Measurements from ENCODE around the gene DCLK2.

DCLK2 gene

DNA sequence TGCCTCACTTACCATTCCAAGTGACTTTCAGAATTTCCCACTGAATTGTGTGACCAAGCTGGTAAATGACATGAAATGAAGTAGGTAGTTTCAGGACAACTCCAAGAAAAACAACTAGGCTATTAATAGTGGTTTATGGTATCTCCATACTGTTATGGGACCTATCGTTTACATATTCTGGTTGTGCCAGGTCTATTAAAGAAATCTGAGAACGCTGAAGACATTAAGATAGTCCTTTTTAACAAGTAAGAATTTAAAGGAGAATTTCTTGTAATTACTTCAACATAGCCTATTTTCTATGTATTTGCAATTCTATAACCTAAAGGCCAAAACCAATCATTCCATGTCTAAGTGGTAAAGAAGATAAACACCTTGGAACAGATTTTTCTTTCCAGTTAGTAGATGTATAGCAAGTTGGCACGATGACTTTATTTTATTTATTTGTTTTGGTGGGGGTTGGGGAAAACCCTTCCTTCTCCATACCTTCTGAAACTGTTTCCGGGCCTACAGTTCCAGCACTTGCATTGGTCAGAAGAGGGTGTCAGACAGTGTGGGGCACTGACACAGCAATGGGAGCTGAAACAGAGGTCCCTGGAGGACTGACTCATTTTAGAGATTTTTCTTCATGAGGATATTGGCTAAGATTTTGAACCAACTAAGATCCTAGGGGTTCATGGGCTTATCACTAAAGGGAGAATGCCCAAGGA, 7.6 kb upstream of the DCLK2 start:
- no peak for DNase-seq

DNA sequence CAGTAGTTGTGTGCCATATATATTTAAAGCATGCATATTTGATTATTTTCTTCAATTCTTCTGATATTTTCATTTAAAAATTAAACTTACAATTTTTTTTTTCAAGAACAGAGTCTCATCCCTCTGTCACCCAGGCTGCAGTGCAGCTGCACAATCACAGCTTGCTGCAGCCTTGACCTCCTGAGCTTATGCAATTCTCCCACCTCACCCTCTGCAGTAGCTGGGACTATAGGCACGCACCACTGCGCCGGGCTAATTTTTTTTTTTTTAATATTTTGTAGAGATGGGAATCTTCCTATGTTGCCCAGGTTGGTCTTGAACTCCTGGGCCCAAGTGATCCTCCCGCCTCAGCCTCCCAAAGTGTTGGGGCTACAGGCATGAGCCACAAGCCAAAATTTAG, 5.8 kb upstream of the DCLK2 start:
- DNase-seq = no peak

DNA sequence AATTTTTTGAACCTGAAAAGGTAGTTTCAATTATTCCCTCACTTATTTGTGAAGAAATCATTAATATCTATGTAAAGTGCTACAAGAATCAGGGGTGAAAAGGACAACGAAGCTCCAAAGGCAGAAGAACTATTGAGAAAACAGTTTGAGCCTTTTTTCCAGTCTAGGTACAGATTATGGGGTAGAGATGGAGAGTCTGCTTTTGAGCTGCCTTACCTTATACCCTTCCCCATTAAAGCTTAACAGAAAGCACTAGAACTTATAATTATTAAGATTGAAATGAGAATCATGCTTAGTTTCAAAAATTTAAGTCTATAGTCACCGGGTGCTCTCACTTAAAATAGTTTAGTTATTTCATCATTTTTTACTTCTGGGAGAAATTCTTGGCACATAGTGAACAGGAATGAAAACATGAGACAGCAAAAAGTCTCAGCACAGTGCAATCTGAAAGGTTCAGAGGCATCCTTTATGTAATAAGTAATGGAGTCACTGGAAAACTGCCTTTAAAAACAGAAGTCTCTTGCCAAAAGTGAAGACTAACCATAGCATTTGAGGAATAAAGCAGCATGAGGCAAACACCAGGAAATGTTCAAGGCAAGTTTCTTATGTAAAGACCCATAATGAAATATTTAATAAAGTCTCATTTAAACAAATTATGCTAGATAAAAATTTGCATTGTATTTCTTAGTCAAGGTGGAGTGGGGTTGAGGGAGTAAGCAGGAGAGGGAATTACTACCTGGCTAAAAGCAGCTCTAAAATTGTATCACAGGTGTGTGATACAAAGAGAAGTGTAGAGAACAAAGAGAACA, 5.1 kb upstream of the DCLK2 start:
- no peak for DNase-seq

DNA sequence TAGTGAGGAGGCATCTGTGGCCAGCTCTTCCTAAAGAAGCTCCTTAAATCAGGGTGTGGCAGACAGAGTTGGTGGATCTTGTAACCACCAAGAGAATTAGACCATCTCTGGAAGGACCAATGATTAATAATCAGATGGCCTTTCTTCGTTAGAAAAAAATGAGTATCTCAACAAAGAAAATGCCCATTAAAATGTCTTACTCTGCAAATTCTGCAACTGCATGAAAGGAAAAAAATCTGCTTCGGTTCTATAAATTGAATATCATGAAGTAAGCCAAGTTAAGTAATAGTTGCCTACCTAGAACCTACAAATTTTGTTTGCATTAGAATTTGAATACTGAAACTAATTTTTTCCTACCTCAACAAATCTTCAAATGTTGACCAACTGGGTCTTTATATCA, 4.2 kb upstream of the DCLK2 start:
- DNase-seq = no peak

DNA sequence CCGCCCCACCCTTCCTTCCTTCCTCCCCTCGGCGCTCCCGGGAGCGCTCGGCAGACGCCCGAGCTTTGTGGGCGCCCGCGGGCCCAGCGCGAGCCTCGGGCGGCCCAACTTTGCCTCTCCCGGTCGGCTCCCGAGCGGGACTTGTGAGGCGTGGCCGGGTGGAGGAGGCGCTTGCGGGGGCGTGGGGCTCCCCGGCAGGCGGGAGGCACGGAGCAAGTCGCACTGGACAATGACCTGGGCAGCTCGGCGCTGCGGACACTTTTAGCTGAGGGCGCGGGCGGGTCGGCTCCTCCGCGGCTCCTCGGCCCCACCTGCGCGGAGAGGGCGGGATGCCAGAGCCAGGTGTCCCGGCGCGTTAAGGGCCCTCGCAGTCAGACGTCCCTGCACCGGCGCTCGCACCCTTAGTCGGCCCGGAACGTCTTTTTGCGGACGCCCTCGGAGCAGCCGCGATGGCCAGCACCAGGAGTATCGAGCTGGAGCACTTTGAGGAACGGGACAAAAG, 385 bp downstream of the DCLK2 start:
- peak; percentile 37 for DNase-seq

DNA sequence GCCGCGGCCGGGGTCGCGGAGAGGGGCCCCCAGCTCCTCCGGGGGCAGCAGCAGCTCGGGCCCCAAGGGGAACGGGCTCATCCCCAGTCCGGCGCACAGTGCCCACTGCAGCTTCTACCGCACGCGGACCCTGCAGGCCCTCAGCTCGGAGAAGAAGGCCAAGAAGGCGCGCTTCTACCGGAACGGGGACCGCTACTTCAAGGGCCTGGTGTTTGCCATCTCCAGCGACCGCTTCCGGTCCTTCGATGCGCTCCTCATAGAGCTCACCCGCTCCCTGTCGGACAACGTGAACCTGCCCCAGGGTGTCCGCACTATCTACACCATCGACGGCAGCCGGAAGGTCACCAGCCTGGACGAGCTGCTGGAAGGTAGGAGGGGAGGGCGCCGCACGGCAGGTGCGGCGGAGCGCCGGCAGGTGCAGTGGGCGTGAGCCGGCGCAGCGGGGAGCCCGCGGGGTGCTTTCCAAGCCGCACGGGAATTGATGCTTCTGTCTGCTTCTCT, 886 bp downstream of the DCLK2 start:
- peak; percentile 60 for DNase-seq

DNA sequence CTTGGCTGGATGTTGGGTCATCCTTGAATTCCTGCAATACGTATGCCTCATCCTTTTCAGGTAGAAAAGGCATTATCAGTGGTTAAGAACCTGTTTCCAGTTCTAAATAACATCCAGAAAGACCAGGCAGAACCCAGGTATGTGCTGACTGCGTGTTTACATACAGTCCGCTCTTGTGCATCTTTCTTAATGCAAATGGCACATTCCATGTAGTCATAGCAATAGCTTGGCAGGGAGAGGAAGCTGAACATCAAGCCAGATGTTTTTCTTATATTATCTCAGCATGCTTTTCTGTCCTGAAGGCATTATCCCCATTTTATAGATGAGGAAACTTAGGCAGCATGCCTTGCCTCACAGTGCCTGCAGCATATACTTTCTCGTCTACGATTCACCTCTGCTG, 2.1 kb downstream of the DCLK2 start:
- DNase-seq = no peak

GRCh38 chr4:150080875-150081274, 2.6 kb downstream of the DCLK2 start:
- no peak for DNase-seq

- DNase-seq = no peak
Observed at GRCh38 chr4:150082241-150082640, 4.0 kb downstream of the DCLK2 start.

- DNase-seq = no peak
Observed at GRCh38 chr4:150087006-150087405, 8.8 kb downstream of the DCLK2 start.

DNA sequence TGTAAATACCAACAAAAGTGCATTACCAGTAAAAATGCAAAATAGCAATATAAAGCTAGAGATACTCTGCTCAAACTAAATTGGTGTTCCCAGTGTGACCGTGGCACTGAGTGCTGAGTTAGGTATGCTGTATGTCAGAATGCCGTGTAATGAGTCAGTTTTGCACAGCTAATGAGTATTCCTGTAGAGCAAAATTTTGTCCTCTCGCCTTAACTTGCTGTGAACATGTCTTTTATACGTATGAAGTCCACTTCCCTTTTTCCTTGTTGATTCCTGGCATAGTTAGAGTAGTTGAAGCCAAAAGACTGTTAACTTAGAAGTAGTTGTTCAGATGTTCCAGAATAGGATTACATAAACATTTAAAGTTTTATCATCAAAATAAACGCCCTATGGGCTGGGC, 11.5 kb downstream of the DCLK2 start:
- DNase-seq = no peak

DNA sequence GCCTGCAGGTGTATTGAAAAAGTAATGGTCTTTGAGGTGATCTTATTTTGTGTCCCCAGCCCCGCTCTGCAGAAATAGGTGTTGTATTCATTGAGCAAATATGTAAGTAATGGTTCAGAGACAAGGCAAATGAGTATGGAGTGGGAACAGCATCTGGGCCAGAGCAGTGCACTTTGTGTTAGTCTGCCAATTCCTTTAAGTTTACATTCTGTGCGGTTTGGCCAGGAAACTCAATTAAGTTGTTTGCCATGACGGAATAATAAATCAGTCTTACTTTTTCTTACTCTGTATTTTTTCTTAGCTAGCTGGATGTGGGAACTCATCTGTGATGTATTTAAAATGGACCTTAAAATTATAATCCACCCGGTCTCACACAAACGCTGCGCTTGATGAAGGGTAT, 12.6 kb downstream of the DCLK2 start:
- no peak for DNase-seq

- no peak for DNase-seq
Observed at GRCh38 chr4:150094676-150095075, 16.4 kb downstream of the DCLK2 start.

- DNase-seq = no peak
Observed at GRCh38 chr4:150096625-150097024, 18.4 kb downstream of the DCLK2 start.

- DNase-seq = no peak
Observed at GRCh38 chr4:150098214-150098613, 20.0 kb downstream of the DCLK2 start.

- DNase-seq = no peak
Observed at GRCh38 chr4:150104404-150105027, 26.3 kb downstream of the DCLK2 start.

- no peak for DNase-seq
Observed at GRCh38 chr4:150106886-150107285, 28.6 kb downstream of the DCLK2 start.

DNA sequence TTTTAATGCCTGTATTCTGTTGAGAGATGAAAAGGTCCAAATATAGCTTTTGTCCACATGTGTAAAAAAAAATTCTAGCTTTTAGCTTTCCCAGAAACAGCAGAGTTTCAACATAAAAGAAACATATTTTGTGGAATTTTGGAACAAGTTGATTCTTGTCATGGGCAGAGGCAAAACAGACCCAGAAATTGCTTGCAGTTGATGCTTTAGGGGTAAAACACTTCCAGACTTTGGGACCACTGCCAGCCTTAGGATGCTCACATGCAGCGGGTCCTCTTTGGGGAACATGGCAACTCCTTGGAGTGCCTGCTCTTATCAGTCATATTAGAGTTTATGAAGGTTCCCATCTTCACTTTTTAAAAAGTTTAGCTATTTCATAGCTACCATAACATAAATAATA, 30.4 kb downstream of the DCLK2 start:
- no peak for DNase-seq

DNA sequence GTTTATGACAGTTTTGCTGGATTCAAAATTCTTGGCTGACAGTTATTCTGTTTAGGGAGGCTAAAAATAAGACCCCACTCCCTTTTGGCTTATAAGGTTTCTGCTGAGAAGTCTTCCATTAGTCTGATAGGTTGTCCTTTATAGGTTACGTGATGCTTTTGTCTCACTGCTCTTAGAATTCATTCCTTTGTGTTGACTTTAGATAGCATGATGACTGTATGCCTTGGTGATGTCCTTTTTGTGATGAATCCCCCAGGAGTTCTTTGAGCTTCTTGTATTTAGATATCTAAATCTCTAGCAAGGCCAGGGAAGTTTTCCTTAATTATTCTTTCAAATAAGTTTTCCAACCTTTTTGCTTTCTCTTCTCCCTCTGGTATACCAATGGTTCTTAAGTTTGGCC, 36.4 kb downstream of the DCLK2 start:
- DNase-seq = no peak

- no peak for DNase-seq
Observed at GRCh38 chr4:150115851-150116250, 37.6 kb downstream of the DCLK2 start.

- no peak for DNase-seq
Observed at GRCh38 chr4:150116506-150116905, 38.3 kb downstream of the DCLK2 start.

- no peak for DNase-seq
Observed at GRCh38 chr4:150117094-150117493, 38.8 kb downstream of the DCLK2 start.

GRCh38 chr4:150117629-150118028, 39.4 kb downstream of the DCLK2 start:
- DNase-seq = no peak

- DNase-seq = no peak
Observed at GRCh38 chr4:150119492-150119891, 41.2 kb downstream of the DCLK2 start.

Measured in hematopoietic multipotent progenitor cell treated with erythropoietin and hydrocortisone succinate and interleukin-3 and kit ligand, for 6 days (in vitro differentiated cells).